GM18508 (cell line): ENCODE results near the gene SMG9.
"Not testable (repeated sequence)": the region's sequence is repeated elsewhere in the genome, so short reads cannot be mapped to it uniquely, and the experiment has no call there.

ENCODE experiments used
- ATAC-seq: cut with Tn5 transposase; IDR thresholded peaks from one replicate; pipeline ENCODE4 v1.9.1; 2021; ENCODE audit warnings: moderate number of reproducible peaks; ENCODE audit not compliant: insufficient read depth, unreplicated experiment

Gene SMG9

DNA sequence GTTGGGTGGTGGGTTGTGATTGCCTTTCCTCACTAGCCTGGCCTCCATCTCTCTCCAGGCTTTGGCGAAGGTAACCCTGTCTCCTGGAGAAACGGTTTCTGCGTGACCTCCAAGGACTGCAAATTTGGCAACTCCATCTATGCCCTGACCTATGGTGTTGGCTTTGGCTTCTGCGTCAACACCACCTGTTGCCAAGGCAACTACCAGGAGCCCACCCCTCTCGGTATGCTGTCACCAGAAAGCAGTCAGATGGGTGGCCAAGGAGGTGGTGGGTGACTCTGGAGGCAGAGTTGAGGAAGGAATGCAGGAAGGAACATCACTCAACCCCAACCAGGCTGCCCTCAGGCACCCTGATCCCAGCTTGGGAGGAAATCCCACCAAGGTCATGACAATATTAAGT, 57.5 kb downstream of the SMG9 start:
- no peak for ATAC-seq

DNA sequence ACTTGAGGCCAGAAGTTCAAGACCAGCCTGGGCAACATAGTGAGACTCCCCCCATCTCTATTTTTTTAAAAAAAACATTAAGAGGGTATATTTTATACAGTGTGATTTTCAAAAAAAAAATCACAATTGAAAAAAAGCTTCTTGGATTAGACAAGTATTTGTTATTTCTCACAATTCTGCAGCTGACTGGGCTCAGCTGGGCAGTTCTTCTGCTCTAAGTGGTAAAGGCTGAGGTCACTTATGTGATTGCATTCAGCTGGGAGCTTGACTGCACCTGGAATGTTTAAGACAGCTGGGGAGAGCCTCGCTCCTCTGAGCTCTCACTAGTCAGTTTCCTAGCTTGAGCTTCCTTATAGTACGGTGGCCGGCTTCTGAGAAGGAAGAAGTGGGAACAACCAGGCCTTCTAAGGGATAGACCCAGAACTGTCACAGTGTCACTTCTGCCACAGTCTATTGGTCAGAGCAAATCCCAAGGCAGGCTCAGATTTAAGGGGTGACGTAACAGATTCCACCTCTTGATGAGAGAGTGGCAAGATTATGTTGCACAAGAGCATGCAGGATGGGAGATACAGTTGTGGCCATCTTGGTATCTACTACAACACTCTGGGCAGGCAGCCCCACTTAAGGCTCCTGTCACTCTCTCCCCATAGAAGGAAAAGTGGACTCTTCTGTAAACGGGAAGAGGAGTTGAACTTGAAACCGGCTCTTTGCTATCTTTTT, 58.6 kb downstream of the SMG9 start:
- no peak for ATAC-seq

DNA sequence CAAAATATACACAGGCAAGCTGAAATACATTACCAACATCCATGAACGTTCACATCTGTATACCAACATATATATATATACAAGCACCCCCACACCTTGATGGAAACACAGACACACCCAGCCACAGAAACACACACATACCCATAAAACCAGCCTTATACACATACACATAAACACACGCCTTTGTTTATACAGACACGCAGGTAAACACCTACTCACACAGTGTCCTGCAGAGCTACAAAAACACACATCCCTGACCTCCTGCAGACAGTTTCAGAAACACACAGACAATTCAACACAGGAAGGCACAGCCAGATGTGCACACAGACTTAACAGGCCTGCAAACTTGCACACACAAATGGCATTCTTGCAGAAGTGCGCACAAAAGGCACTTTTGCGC, 60.2 kb downstream of the SMG9 start:
- ATAC-seq, result no peak

DNA sequence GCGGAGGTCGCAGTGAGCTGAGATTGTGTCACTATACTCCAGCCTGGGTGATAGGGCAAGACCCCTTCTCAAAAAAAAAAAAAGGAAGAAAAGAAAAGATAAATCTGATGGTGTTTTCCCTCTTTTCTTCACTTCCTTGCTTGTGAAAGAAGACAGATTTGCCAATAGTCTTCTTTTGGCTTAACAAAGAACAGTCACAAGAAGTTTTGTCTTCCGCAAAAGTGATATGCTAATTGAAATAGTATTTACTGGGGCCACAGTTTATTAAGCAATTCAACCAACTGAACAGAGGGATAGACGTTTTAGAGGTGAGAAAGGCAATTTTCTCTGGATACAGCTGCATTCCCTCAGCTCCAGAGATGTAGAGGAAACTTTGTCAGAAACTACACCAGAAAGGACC, 61.9 kb downstream of the SMG9 start:
- ATAC-seq, result no peak

DNA sequence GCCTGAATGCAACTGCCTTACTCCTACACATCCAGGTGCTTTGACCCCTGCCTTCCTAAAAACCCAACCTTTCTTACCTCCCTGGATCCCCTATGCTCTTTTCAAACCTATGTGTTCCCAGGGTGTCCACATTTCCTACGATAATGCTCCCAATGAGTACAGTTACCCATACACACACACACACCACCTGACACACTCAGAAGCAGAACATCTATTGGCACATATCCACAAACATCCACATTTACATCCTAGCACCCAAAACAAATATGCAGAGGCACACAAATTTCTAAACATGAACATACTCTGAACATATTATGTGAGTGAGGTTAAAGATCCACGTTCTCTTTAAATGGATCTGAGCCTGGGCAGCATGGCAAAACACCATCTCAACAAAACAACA, 62.4 kb downstream of the SMG9 start:
- no peak for ATAC-seq

DNA sequence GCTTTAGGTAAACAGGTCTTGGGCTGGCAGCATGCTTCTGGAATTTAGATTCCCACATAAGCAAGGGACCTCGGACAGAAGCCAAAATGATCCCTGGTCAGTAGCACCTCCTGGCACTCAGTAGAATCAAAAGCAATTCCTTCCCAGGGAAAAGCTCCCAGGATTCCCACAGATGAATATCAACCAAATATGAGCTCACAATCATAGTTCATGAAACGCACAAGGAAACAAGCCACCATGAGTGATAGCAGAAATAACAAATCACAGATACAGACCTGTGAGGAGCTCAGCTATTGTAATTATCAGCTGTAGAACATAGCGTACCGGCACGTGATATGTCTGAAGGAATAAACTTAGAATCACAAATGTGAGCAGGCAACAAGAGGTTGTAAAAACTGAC, 63.0 kb downstream of the SMG9 start:
- no peak for ATAC-seq

DNA sequence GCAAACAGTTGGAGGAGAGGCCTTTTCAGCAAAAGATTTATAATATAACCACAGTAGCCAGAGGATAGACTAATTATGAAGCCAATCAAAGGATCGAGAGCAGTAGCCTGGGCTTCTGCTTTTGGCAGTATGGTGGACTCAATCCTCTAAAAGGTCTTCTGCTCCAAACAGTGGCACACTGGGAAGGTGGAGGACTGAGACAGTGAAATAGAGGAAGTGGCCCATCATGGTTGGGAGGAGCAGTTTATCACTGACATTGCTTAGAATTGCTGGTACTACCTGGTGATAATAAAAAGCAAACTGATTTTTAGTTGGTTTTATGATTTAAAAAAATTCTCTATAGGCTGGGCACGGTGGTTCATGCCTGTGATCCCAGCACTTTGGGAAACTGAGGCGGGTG, 63.9 kb downstream of the SMG9 start:
- no peak for ATAC-seq

DNA sequence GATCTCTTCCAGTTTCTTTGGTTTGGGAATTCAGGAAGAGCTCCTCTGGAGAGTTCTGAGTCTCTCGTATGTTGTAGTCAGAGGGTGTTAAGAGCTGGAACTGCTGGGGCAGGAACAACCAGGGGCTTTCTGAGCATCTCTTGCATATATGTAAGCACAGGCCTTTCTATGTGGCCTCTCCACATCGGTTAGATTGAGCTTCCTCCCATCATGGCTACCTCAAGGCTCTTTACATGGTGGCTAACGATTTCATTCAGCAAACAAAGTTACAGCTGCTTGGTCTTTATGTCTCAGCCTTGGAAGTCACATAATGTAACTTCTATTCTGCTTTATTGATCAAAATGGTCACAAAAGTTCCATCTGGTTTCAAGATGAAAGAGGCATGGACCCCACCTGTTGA, 64.3 kb downstream of the SMG9 start:
- ATAC-seq, result no peak

DNA sequence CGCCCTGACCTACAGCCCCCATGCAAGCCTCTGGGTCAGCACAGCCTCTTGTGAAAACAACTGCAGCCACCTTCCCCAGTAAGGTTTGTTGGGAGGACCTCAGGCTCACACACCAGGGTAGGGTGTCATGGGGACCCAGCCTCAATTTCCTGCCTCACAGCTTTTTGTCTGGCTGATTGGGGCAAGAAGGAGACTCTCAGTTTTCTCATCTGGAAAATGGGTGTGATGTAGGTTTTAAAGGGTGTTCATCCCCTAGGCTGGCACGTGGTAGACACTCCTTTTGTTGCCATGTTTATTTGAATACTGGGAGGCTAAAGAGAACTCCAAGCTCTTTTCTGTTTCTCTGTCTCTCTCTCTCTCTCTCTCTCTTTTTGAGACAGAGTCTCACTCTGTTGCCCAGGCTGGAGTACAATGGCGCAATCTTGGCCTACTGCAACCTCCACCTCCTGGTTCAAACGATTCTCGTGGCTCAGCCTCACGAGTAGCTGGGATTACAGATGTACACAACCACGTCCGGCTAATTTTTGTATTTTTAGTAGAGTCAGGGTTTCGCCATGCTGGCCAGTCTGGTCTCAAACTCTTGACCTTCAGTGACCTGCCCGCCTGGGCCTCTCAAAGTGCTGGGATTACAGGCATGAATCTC, 66.6 kb downstream of the SMG9 start:
- ATAC-seq, result no peak

DNA sequence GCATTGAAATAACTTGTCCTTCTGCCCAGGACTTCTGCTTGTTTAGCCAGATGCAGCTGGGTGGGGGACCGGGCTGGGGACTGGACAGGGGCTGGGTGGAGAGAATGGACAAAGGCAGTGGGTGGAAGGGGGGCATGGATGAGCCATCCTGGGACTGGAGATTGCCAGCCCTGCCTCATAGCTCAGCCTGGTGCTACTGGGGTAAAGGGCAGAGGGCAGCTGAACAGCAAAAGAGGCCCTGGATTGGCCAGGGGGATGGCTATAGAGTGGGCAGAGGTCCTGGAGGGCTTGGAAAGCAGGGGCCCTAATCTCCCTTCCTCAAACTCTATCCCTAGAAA, 67.1 kb downstream of the SMG9 start:
- ATAC-seq, result no peak

DNA sequence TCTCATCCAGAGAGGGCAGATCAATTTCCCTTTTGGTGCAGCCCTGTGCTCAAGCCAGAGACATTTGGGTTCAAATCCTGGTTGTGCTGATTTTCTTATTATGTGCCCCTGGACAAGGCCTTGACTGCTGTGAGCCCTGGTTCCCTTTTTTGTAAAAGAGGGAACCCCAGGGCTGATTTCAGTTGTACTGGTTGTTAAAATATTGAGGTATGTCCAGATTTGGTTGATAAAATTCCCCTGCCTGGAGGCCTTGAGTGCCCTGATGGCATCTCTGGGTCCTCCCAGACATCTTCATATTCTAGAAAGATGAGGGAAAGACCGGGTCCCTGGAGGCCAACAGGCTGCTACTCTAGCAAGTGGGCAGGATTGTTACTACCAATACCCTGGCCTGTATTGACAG, 70.4 kb downstream of the SMG9 start:
- ATAC-seq, result no peak

DNA sequence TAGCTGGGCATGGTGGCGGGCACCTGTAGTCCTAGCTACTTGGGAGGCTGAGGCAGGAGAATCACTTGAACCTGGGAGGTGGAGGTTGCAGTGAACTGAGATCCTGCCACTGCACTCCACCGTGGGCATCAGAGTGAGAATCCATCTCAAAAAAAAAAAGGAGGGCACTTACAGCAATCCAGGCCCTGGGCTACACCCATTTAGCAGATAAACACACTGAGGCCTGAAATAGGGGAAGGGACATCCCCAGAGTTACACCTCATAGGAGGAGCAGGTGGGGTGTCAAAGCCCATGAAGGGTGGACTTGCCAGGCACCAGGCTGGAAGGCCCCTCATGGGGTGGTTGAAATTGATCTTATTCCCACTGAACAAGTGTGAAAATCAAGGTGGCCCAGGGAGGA, 70.9 kb downstream of the SMG9 start:
- ATAC-seq, result no peak

DNA sequence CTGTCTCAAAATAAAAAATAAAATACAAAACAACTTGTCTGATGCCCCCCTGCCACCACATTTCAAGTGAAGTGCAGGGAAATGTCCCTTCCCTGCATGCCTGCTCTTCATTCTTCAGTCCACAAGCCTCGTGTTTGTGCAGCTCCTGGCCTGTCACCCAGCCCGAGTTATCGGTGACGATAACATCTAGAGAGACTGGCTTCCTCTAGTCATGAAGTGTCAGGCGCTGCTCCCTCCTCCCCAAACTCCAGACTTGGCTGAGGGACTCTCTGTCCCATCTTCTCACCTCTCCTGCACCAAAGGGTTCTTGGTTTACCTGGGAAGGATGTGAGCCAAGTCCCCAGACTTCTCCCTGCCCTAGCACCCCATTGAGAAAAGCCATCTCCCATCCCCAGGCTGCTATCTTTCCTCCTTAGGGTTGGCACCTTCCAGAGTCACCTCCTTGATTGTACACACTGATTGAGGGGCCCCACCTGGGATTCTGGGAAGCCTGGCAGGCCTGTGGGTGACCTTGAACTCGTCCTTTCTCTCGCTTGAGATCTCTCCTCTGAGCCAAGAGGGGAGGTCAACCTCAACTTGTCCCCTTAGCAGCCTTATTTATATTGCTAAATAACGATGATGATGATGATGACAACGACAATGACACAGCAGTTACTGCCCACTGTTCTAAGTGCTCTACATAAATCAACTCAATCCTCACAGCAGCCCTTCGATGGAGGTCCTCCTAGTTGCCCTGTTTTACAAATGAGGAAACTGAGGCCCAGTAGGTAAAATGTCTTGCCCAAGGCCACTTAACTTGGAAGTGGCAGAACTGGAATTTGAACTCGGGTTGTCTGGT, 71.7 kb downstream of the SMG9 start:
- no peak for ATAC-seq

DNA sequence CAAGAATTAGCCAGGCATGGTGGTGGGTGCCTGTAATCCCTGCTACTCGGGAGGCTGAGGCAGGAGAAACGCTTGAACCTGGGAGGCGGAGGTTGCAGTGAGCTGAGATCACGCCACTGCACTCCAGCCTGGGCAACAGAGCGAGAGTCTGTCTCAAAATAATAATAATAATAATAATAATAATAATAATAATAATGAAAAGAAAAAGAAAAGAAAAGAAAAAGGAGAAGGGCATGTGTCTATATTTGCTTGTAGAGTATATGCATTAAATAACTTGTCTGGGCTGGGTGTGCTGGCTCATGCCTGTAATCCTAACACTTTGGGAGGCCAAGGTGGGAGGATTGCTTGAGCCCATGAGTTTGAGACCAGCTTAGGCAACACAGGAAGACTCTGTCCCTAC, 72.5 kb downstream of the SMG9 start:
- not testable (repeated sequence) for ATAC-seq

DNA sequence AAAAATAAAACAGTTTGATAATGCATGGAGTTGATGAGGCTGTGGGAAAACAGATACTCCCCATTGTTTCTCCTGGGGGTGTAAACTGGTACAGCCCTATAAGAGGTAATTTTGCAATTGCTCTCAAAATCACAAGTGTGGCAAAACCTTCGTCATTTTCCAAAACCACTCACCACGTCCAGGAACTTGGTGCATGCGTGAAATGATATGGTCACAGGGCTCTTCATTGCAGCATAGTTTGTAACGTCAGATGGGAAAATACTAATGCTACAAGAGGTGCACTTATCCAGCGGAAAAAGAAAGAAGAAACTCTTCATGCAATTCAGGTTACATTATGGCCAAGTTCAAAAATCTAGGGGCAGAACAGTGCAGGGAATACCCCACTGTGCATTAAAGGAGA, 72.9 kb downstream of the SMG9 start:
- no peak for ATAC-seq

DNA sequence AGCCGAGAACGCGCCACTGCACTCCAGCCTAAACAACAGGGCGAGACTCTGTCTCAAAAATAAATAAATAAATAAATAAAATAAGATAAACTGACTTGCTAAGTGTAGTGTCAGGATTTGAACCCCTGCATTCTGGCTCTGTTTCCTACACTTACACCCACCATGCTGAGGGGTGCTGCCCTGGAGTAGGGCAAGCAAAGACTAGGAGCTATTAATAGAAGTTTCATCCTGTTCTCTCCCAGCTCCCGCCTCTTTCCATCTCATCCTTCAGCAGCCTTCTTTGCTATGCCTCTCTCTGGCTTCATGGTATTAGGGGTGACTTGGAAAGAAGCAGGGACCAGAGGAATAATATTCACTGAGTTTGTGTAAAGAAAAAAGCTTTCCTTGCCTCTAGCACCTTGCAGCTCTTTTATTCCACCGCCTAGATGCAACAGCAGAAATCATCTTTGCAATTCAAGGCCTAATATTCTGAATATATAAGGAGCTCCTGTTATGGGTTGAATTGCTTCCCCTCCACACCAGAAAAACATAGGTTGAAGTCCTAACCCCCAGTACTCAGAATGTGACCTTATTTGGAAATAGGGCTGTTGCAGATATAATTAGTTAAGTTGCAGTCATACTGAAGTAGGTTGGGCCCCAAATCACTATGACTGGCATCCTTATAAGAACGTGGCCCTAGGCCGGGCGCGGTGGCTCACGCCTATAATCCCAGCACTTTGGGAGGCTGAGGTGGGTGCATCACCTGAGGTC, 76.1 kb downstream of the SMG9 start:
- ATAC-seq, result no peak
